GM23248 (cell line): ENCODE results near the gene FRAT2. TPM values are rescaled to one million over a fixed set of nuclear protein-coding genes. Genes with fewer than 3 reads are reported as not detected.

Experiments
- DNase-seq: peaks from one replicate; pipeline ENCODE4 v3.0.0-alpha.2; 2015
- H2AFZ ChIP-seq: fragments of 200-600 bp; sonication (generic); 2 replicates; pipeline ENCODE4 v1.6.1; 2016; ENCODE audit warnings: antibody characterized with exemption
- H3F3A ChIP-seq: fragments of 200-600 bp; sonication (generic); 2 replicates; pipeline ENCODE4 v1.6.1; 2016; ENCODE audit warnings: mild to moderate bottlenecking, antibody characterized with exemption, mixed run types; ENCODE audit not compliant: insufficient read depth
- H3K27ac ChIP-seq: fragments of 200-600 bp; sonication (generic); 2 replicates; pipeline ENCODE4 v1.5.1; 2016; ENCODE audit warnings: mild to moderate bottlenecking
- H3K27me3 ChIP-seq: fragments of 200-600 bp; sonication (generic); replicated peaks from 2 replicates; pipeline ENCODE4 v1.6.1; 2016; ENCODE audit warnings: mild to moderate bottlenecking; ENCODE audit not compliant: insufficient read depth
- H3K36me3 ChIP-seq: fragments of 200-600 bp; sonication (generic); 2 replicates; pipeline ENCODE4 v1.6.1; 2016; ENCODE audit warnings: low read depth, mild to moderate bottlenecking
- H3K4me1 ChIP-seq: fragments of 200-600 bp; sonication (generic); 2 replicates; pipeline ENCODE4 v1.6.1; 2016; ENCODE audit warnings: mild to moderate bottlenecking; ENCODE audit not compliant: insufficient read depth
- H3K4me2 ChIP-seq: fragments of 200-600 bp; sonication (generic); one replicate; pipeline ENCODE4 v1.6.1; 2016; ENCODE audit warnings: mild to moderate bottlenecking; ENCODE audit not compliant: unreplicated experiment
- H3K4me3 ChIP-seq: fragments of 200-600 bp; sonication (generic); 2 replicates; pipeline ENCODE4 v1.5.1; 2016; ENCODE audit warnings: mild to moderate bottlenecking
- H3K79me2 ChIP-seq: fragments of 200-600 bp; sonication (generic); 2 replicates; pipeline ENCODE4 v1.6.1; 2016; ENCODE audit warnings: mild to moderate bottlenecking; ENCODE audit not compliant: insufficient read depth
- H3K9ac ChIP-seq: fragments of 200-600 bp; sonication (generic); 2 replicates; pipeline ENCODE4 v1.6.1; 2016; ENCODE audit warnings: mild to moderate bottlenecking
- H3K9me2 ChIP-seq: fragments of 200-600 bp; sonication (generic); 2 replicates; pipeline ENCODE4 v1.6.1; 2016; ENCODE audit warnings: mixed run types, mild to moderate bottlenecking, moderate library complexity; ENCODE audit not compliant: insufficient read depth
- H3K9me3 ChIP-seq: fragments of 200-600 bp; sonication (generic); one replicate; pipeline ENCODE4 v1.6.1; 2017; ENCODE audit warnings: low read depth
- H4K20me1 ChIP-seq: fragments of 200-600 bp; sonication (generic); 2 replicates; pipeline ENCODE4 v1.6.0; 2016; ENCODE audit not compliant: insufficient read depth
- EZH2 ChIP-seq: fragments of 200-600 bp; sonication (generic); IDR thresholded peaks from 2 replicates; pipeline ENCODE4 v1.6.1; 2018; ENCODE audit warnings: antibody characterized with exemption, mild to moderate bottlenecking; ENCODE audit not compliant: insufficient read depth, poor library complexity, severe bottlenecking
- EZH2phosphoT487 ChIP-seq: fragments of 200-600 bp; sonication (generic); IDR thresholded peaks from 2 replicates; pipeline ENCODE4 v1.6.1; 2018; ENCODE audit warnings: antibody characterized with exemption, moderate library complexity, mild to moderate bottlenecking, low read depth; ENCODE audit not compliant: insufficient read depth
- WGBS, 2 experiments: methylation state at CpG; one replicate each; pipeline ENCODE4 v1.1.6; 2015 to 2017; ENCODE audit warnings: low lambda C conversion rate in 2 of 2, low coverage in 1 of 2; ENCODE audit errors: missing lambda C conversion rate in 2 of 2; 5-methylcytosine and 5-hydroxymethylcytosine counted together
- in situ Hi-C: fragments of 300-500 bp; cut with MboI; formaldehyde crosslinking; loops from 2 replicates; pipeline ENCODE4 v1.15.0; 2020
- polyA plus RNA-seq: library from polyadenylated mRNA; unstranded; fragments of >200 nt; fragmentation: Nextera tagmentation; extraction: Ambion mirVana; gene quantifications from 2 replicates; pipeline ENCODE4 v1.2.1, GENCODE V29; 2016
- total RNA-seq: library from RNA; depleted of rRNA; stranded (reverse); fragments of >200 nt; shearing (Covaris generic); gene quantifications from 2 replicates; pipeline ENCODE4 v1.2.3, GENCODE V29; 2014

The FRAT2 gene
- total and polyA plus RNA-seq, 2 experiments from 2014 or later = 1.6 to 10.3 TPM

GRCh38 chr10:97329766-97330165 is 4.8 kb downstream of the FRAT2 start:
- peaks cover 13% of the 10 kb centered on the region for H3K4me1 ChIP-seq
- H3K9me3 ChIP-seq = no peaks in the 10 kb centered on the region
- H3K36me3 ChIP-seq = no peaks in the 10 kb centered on the region
- peaks cover 16% of the 10 kb centered on the region for H3F3A ChIP-seq
- TF ChIP-seq EZH2 (no peak), EZH2phosphoT487 (no peak)
- no peaks in the 10 kb centered on the region for H4K20me1 ChIP-seq
- in situ Hi-C loops = no loop called here
- H3K27me3 ChIP-seq = no peaks in the 10 kb centered on the region
- H3K9me2 ChIP-seq = no peaks in the 10 kb centered on the region
- no peak overlapping the region for H2AFZ ChIP-seq
- no peak overlapping the region for H3K27ac ChIP-seq
- no peak for DNase-seq
- H3K4me2 ChIP-seq = no peak overlapping the region
- no peak overlapping the region for H3K9ac ChIP-seq
- WGBS, 2 experiments = 97 to 98% methylated on average over 2 to 5 of the region's 5 CpGs
- H3K4me3 ChIP-seq = no peak overlapping the region
- H3K79me2 ChIP-seq = peaks cover 39% of the 10 kb centered on the region

- in situ Hi-C loops = no loop called here
Observed at GRCh38 chr10:97328646-97329453, 5.7 kb downstream of the FRAT2 start.

GRCh38 chr10:97327348-97328294 is 6.9 kb downstream of the FRAT2 start:
- no peaks in the 10 kb centered on the region for H3K36me3 ChIP-seq
- no peak overlapping the region for H3K27ac ChIP-seq
- H3K79me2 ChIP-seq = peaks cover 37% of the 10 kb centered on the region
- peaks cover 8% of the 10 kb centered on the region for H3F3A ChIP-seq
- no peak overlapping the region for H3K4me3 ChIP-seq
- DNase-seq = no peak
- no peaks in the 10 kb centered on the region for H4K20me1 ChIP-seq
- H2AFZ ChIP-seq = no peak overlapping the region
- no peak for TF ChIP-seq EZH2
- TF ChIP-seq EZH2phosphoT487 = no peak
- in situ Hi-C loops = no loop called here
- H3K9me2 ChIP-seq = no peaks in the 10 kb centered on the region
- no peak overlapping the region for H3K9ac ChIP-seq
- WGBS, 2 experiments = 65 to 71% methylated on average over 7 of the region's 7 CpGs
- H3K4me2 ChIP-seq = no peak overlapping the region
- peaks cover 13% of the 10 kb centered on the region for H3K4me1 ChIP-seq
- H3K27me3 ChIP-seq = no peaks in the 10 kb centered on the region
- no peaks in the 10 kb centered on the region for H3K9me3 ChIP-seq

More at GRCh38 chr10:97328646-97329453, 5.7 kb downstream of the FRAT2 start:
- peaks cover 39% of the 10 kb centered on the region for H3K79me2 ChIP-seq
- no peaks in the 10 kb centered on the region for H3K9me3 ChIP-seq
- no peaks in the 10 kb centered on the region for H3K36me3 ChIP-seq
- no peak overlapping the region for H3K27ac ChIP-seq
- no peaks in the 10 kb centered on the region for H3K9me2 ChIP-seq
- WGBS, 2 experiments = 55 to 57% methylated on average over 3 of the region's 3 CpGs
- no peak for DNase-seq
- no peaks in the 10 kb centered on the region for H3K27me3 ChIP-seq
- H3K9ac ChIP-seq = no peak overlapping the region
- H3K4me2 ChIP-seq = no peak overlapping the region
- TF ChIP-seq EZH2 (no peak), EZH2phosphoT487 (no peak)
- peaks cover 13% of the 10 kb centered on the region for H3K4me1 ChIP-seq
- H4K20me1 ChIP-seq = no peaks in the 10 kb centered on the region
- peaks cover 16% of the 10 kb centered on the region for H3F3A ChIP-seq
- H3K4me3 ChIP-seq = no peak overlapping the region
- no peak overlapping the region for H2AFZ ChIP-seq

GRCh38 chr10:97325754-97326153 is 8.8 kb downstream of the FRAT2 start:
- H3K9me3 ChIP-seq = no peaks in the 10 kb centered on the region
- H2AFZ ChIP-seq = no peak overlapping the region
- WGBS, 2 experiments = 80 to 82% methylated on average over 9 of the region's 9 CpGs
- no peaks in the 10 kb centered on the region for H4K20me1 ChIP-seq
- no peak overlapping the region for H3K4me2 ChIP-seq
- DNase-seq = no peak
- H3K9ac ChIP-seq = no peak overlapping the region
- no peaks in the 10 kb centered on the region for H3K9me2 ChIP-seq
- no peaks in the 10 kb centered on the region for H3K4me1 ChIP-seq
- H3K79me2 ChIP-seq = peaks cover 18% of the 10 kb centered on the region
- no peaks in the 10 kb centered on the region for H3K27me3 ChIP-seq
- H3K4me3 ChIP-seq = no peak overlapping the region
- H3K36me3 ChIP-seq = no peaks in the 10 kb centered on the region
- H3K27ac ChIP-seq = no peak overlapping the region
- TF ChIP-seq EZH2 (no peak), EZH2phosphoT487 (no peak)
- in situ Hi-C loops = no loop called here
- no peaks in the 10 kb centered on the region for H3F3A ChIP-seq
